IPS-11a (cell line): ENCODE data around the gene PTPN23.
"Not testable (repeated sequence)": the region's sequence is repeated elsewhere in the genome, so short reads cannot be mapped to it uniquely, and the experiment has no call there.

Source experiments
- H3K4me3 ChIP-seq: one replicate; pipeline ENCODE4 v1.5.1; 2013; ENCODE audit warnings: low read depth, low read length, control low read depth

Gene PTPN23

GRCh38 chr3:47434849-47435248, 54.0 kb downstream of the PTPN23 start:
- H3K4me3 ChIP-seq: no peak overlapping the region

DNA sequence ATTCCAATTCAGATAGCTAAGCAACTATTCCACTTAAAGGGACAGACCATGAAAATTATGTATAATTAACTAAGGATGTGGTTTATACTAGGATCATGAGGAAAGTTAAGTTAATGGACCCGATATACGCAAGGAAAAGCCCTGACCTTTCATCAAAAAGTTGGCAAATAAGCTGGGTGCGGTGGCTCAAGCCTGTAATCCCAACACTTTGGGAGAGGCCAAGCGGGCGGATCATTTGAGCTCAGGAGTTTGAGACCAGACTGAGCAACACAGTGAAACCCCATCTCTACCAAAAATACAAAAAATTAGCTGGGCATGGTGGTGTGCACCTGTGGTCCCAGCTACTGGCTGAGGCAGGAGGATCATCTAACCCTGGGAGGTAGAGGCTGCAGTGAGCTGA, 55.4 kb downstream of the PTPN23 start:
- H3K4me3 ChIP-seq: no peak overlapping the region

DNA sequence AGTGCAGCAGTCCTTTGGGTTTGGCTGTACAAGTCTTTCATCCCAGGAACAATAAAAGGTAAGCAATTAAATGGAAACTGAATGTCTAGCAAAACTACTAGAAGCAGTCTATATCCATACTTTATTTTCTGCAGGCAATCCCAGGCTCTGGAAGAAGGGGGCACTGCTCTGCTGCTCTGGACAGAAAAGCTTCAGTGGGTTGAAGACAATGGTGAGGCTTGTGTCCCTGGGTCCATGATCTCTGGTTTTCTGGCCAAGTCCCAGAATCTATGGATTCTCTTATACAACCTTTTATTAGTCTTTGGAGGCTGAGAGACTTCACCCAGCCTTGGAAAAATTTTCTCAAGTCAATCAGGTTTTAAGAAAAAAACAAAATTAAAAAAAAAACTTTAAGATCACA, 59.3 kb downstream of the PTPN23 start:
- H3K4me3 ChIP-seq: no peak overlapping the region

- H3K4me3 ChIP-seq: no peak overlapping the region
Observed at GRCh38 chr3:47441796-47442551, 61.2 kb downstream of the PTPN23 start.

GRCh38 chr3:47443611-47443995, 62.8 kb downstream of the PTPN23 start:
- no peak overlapping the region for H3K4me3 ChIP-seq

- no peak overlapping the region for H3K4me3 ChIP-seq
Observed at GRCh38 chr3:47444103-47444502, 63.3 kb downstream of the PTPN23 start.

- H3K4me3 ChIP-seq: no peak overlapping the region
Observed at GRCh38 chr3:47452453-47453215, 71.8 kb downstream of the PTPN23 start.

DNA sequence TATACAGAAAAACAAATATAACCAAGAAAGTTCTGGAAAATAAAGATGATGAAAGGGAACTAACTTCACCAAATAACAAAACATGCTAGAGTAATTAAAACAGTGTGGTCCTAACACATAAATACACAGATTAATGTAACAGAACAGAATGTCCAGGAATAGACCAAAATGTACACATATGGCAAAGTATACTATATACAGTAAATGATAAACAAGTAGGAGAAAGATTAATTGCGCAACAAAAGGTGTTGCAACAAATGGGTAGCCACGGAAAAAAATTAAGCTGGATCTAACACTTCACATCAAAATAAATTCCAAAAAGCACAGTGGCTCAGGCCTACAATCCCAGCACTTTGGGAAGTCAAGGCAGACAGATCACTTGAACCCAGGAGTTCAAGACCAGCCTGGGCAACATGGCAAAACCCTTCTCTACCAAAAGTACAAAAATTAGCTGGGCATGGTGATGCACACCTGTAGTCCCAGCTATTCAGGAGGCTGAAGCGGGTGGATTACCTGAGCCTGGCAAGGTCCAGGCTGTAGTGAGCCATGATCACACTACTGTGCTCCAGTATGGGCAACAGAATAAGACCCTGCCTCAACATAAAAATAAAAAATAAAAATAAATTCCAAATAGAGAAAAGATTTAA, 75.1 kb downstream of the PTPN23 start:
- H3K4me3 ChIP-seq: no peak overlapping the region

- no peak overlapping the region for H3K4me3 ChIP-seq
Observed at GRCh38 chr3:47456984-47457383, 76.2 kb downstream of the PTPN23 start.

DNA sequence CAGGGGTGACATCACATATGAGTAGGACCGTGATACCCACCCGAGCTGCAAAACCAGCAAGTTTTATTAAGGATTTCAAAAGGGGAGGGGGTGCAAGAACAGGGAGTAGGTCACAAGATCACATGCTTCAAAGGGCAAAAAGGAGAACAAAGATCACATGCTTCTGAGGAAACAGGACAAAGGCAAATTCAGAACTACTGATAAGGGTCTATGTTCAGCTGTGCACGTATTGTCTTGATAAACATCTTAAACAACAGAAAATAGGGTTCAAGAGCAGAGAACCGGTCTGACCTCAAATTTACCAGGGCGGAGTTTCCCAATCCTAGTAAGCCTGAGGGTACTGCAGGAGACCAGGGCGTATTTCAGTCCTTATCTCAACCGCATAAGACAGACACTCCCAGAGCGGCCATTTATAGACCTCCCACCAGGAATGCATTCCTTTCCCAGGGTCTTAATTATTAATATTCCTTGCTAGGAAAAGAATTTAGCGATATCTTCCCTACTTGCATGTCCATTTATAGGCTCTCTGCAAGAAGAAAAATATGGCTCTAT, 78.8 kb downstream of the PTPN23 start:
- H3K4me3 ChIP-seq: not testable (repeated sequence)
